Ovary (tissue), 9 donors: ENCODE measurements around the gene KCTD16. TPM values are rescaled to one million over a fixed set of nuclear protein-coding genes. Genes with fewer than 3 reads are reported as not detected.

Source experiments
- DNase-seq, 5 donors: peaks; one replicate each; pipeline ENCODE4 v3.0.0-alpha.2; 2019 to 2020
- H3K27ac ChIP-seq, 2 donors: fragments of 200-600 bp; one replicate each; pipeline versions ENCODE4 v1.5.1 to v1.8.0; 2019 to 2022
- H3K27me3 ChIP-seq: fragments of 200-600 bp; one replicate; pipeline ENCODE4 v1.8.0; 2022
- H3K36me3 ChIP-seq: fragments of 200-600 bp; sonication (generic); one replicate; pipeline ENCODE4 v1.5.1; 2019
- H3K4me1 ChIP-seq: one replicate; pipeline ENCODE4 v1.8.1; 2013; ENCODE audit warnings: mild to moderate bottlenecking, moderate library complexity; ENCODE audit not compliant: insufficient read depth
- H3K4me3 ChIP-seq: fragments of 200-600 bp; sonication (generic); one replicate; pipeline ENCODE4 v1.5.1; 2017
- H3K9me3 ChIP-seq, 2 donors: fragments of 200-600 bp in 1 of 2; sonication (generic) in 1 of 2; one replicate each; pipeline versions ENCODE4 v1.5.1 to v1.8.1; 2013 to 2019; ENCODE audit warnings: mild to moderate bottlenecking in 1 of 2, moderate library complexity in 1 of 2
- EP300 ChIP-seq: sonication (generic); formaldehyde crosslinking; IDR thresholded peaks from one replicate; pipeline ENCODE4 v1.6.1; 2017; ENCODE audit warnings: antibody characterized with exemption
- POLR2A ChIP-seq: fragments of 450-650 bp; IDR thresholded peaks from one replicate; pipeline ENCODE4 v1.6.1; 2017; ENCODE audit warnings: antibody characterized with exemption, mild to moderate bottlenecking, moderate library complexity
- WGBS, 3 donors: extraction: QIAGEN DNeasy Blood & Tissue Kit in 1 of 3; methylation state at CpG; one replicate each; pipeline versions ENCODE4 v1.1.5 to v1.1.7; 2013 to 2017; 5-methylcytosine and 5-hydroxymethylcytosine counted together
- intact Hi-C, 4 donors: fragments of 100-400 bp; cut with DNase I; formaldehyde crosslinking; loops; one replicate each; pipeline versions ENCODE4 v1.11.0 to v1.15.1; 2022 to 2023
- polyA plus RNA-seq, 2 donors: library from polyadenylated mRNA; stranded (reverse); fragments of 200-250 nt in 1 of 2; fragments of 350-450 nt in 1 of 2; fragmentation: Illumina TruSeq in 1 of 2; extraction: RNeasy Lipid Tissue Mini Kit (QIAGEN cat#74804) in 1 of 2; gene quantifications; one replicate each; pipeline ENCODE4 v1.2.3, GENCODE V29; 2013 to 2014
- total RNA-seq, 7 donors: library from RNA; depleted of rRNA in 2 of 7; stranded (reverse); fragments of >200 nt in 2 of 7; fragmentation: NEBNext Ultra II Directional in 3 of 7; extraction: Animal tissue kit (Norgen Biotek cat#: 25700) in 3 of 7; gene quantifications; one replicate each; pipeline versions ENCODE4 v1.1.0 to v1.2.4, GENCODE V29; 2016 to 2023
- TF ChIP-seq, protein P1 (sequence below), 3 donors: fragments of 450-650 bp in 2 of 3; fragments of 200-600 bp in 1 of 3; IDR thresholded peaks; one replicate each; pipeline versions ENCODE4 v1.5.1 to v1.8.0; 2016 to 2022; ENCODE audit warnings: antibody characterized with exemption in 3 of 3, mild to moderate bottlenecking in 1 of 3
- donor health status: DM: no; HTN: no; CAD: no; lungs with moderate emphysema.
- donor health status: DM: no; HTN: no; CAD: no.
- donor health status: Bipolar disorder and iron deficiency.
- donor health status: DM: yes; HTN: yes; CAD: no.
- donor health status: DM: no; HTN: no; CAD: no.
- donor health status: DM: yes; HTN: yes; CAD: no.

Gene KCTD16
- total and polyA plus RNA-seq, 9 donors = under 0.01 to 0.46 (median 0.13) TPM; not detected in 1

DNA sequence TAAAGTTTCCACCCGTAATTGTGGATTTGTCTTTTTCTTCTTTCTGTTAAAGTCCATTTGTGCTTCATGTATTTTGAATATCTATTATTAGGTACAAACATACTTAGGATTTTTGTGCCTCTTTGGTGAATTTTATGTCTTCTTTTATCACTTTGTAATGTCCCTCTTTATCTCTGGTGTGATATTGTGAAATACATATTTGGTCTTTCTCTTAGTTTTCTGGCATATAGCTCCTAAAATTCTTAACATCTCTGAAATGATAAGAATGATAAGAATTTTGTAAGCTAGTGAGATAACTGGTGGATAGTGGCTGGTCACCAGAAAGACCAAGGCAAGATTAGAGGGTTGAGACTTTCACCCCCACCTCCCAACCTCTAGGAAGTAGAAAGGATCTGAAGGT lies 111.1 kb downstream of the KCTD16 start:
- Histone ChIP-seq H3K27ac (no peak overlapping the region), H3K9me3 (no peaks in the 10 kb centered on the region), H3K4me1 (no peaks in the 10 kb centered on the region), H3K4me3 (no peak overlapping the region), H3K36me3 (no peaks in the 10 kb centered on the region), H3K27me3 (no peaks in the 10 kb centered on the region)
- 48 to 77% (median 57%) methylated on average over 1 of the region's 1 CpG for WGBS, 3 donors
- TF ChIP-seq POLR2A (no peak), EP300 (no peak)
- TF ChIP-seq, protein P1, sequence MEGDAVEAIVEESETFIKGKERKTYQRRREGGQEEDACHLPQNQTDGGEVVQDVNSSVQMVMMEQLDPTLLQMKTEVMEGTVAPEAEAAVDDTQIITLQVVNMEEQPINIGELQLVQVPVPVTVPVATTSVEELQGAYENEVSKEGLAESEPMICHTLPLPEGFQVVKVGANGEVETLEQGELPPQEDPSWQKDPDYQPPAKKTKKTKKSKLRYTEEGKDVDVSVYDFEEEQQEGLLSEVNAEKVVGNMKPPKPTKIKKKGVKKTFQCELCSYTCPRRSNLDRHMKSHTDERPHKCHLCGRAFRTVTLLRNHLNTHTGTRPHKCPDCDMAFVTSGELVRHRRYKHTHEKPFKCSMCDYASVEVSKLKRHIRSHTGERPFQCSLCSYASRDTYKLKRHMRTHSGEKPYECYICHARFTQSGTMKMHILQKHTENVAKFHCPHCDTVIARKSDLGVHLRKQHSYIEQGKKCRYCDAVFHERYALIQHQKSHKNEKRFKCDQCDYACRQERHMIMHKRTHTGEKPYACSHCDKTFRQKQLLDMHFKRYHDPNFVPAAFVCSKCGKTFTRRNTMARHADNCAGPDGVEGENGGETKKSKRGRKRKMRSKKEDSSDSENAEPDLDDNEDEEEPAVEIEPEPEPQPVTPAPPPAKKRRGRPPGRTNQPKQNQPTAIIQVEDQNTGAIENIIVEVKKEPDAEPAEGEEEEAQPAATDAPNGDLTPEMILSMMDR (IDR thresholded peaks at IDR 0.05) = no peak
- intact Hi-C loops = no loop called here
- DNase-seq = no peak

DNA sequence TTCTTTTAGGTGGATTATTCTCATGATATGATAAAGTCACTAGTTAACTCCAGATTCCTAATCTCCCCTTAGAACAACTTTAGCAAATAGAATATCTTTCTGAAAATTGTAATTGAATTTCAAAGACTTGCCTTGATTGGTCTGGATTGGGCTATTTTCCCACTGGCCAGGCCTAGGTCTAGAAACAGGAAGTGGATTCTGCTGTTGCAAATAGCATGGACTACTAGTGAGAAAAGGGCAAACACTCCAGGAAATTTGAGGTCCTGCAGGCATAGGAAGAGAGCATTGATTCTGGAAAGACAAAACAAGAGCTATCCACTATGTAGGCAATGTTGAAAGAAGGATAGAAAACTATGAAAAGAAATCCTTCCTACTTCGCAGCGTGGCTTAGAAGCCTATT lies 113.4 kb downstream of the KCTD16 start:
- WGBS, 3 donors = 86 to 95% (median 90%) methylated on average over 2 of the region's 2 CpGs
- DNase-seq = no peak
- intact Hi-C loops = no loop called here

DNA sequence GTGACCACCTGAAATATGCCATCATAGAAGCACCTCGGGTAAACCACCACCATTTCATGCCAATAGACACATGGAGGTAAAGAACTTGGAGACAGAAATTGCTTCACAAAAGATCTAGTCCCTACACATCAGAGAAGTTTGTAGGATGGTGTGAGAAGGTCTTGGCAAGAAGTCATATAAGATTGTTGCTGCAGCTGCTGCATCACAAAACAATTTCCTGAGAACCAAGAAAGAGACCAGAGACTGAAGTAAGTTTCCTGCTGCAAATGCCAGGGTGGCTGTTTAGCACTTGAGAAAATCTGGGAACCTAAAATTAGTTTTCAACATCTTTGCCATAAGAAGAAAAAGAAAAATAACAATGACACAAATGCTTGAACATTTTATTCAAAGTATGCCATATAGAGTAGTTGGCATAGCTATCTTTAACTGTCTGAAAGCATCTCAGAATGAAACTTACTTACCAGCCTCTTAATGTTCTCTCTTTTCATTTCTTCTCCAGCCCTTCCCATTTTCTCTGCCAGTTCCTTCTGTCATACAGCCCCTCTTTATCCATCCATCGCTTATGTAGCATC lies 114.3 kb downstream of the KCTD16 start:
- H3K36me3 ChIP-seq = no peaks in the 10 kb centered on the region
- WGBS, 3 donors = 75 to 83% (median 76%) methylated on average over 2 of the region's 2 CpGs
- DNase-seq = no peak
- TF ChIP-seq POLR2A (no peak), EP300 (no peak)
- TF ChIP-seq, protein P1 (IDR thresholded peaks at IDR 0.05) = no peak
- no peak overlapping the region for H3K4me3 ChIP-seq
- H3K9me3 ChIP-seq = no peaks in the 10 kb centered on the region
- H3K4me1 ChIP-seq = no peaks in the 10 kb centered on the region
- no peak overlapping the region for H3K27ac ChIP-seq
- intact Hi-C loops = no loop called here
- no peaks in the 10 kb centered on the region for H3K27me3 ChIP-seq

More for the DNA sequence above, 113.4 kb downstream of the KCTD16 start:
- TF ChIP-seq EP300 (no peak), POLR2A (no peak)
- TF ChIP-seq, protein P1 (IDR thresholded peaks at IDR 0.05) = no peak
- no peaks in the 10 kb centered on the region for H3K4me1 ChIP-seq
- no peaks in the 10 kb centered on the region for H3K27me3 ChIP-seq
- H3K27ac ChIP-seq = no peak overlapping the region
- H3K4me3 ChIP-seq = no peak overlapping the region
- no peaks in the 10 kb centered on the region for H3K36me3 ChIP-seq
- H3K9me3 ChIP-seq = no peaks in the 10 kb centered on the region

DNA sequence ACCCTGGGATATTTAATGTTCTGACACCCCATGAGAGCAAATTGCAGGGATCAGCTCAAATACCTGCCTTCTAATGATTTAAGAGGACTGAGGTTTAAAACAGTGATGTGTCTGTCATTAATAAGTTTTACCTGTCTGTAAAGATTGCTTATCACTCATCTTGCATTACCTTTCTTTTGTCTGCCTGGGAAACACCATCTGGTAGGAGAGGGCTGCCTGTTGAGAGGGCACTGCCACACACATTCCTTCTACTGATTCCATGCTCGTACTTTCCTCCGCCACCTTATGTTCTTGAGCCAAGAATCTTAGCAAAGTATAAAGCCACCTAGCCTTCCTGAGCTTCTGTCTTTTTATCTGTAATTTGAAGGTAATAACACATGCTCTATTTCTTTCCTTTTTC lies 118.6 kb downstream of the KCTD16 start:
- no peak for DNase-seq
- Histone ChIP-seq H3K4me3 (no peak overlapping the region), H3K36me3 (no peaks in the 10 kb centered on the region), H3K27me3 (no peaks in the 10 kb centered on the region), H3K27ac (no peak overlapping the region), H3K4me1 (no peaks in the 10 kb centered on the region), H3K9me3 (no peaks in the 10 kb centered on the region)
- TF ChIP-seq, protein P1 (IDR thresholded peaks at IDR 0.05) = no peak
- TF ChIP-seq POLR2A (no peak), EP300 (no peak)
- 71 to 82% (median 74%) methylated on average over 2 of the region's 2 CpGs for WGBS, 3 donors
- intact Hi-C loops = no loop called here
